ENCODE data around the gene PARP11. TPM values are rescaled to one million over a fixed set of nuclear protein-coding genes. Genes with fewer than 3 reads are reported as not detected.

Gene PARP11
- total RNA-seq, 1 donor from 2014 or later, result 8.7 TPM

DNA sequence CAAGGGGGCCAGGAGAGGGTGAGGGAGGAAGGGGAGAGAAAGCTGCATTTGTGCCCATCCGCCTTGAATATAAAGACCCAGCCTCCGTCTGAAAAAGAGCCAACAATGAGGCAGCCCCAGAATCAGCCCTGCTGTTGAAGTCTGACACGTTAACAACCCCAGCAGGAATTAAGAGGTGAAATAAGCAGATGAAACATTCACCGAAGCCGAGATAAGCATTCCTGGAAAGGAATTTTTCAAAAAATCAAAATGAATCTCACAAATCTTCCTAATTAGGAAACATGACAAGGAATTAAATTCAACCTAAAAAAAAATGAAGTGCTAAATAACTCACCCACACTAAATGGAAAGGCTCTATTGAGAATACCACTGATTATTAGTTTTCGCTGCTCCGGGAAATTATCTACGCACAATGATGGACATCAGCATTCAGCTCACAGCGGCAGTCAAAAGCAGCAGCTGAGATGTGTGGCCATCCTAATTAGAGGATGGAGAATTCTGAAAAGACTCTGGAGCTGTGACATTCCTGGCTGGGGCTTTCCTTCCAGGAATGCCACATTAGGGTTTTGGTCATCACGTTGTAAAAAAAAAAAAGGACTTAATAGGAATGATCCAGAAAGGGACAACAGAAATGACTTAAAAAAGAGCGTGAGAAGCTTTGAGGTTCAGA lies 8.2 kb upstream of the PARP11 start:
- H3K4me1 Mint-ChIP-seq (ENCODE audit: unreplicated experiment), result peaks cover 5% of the 10 kb centered on the region

DNA sequence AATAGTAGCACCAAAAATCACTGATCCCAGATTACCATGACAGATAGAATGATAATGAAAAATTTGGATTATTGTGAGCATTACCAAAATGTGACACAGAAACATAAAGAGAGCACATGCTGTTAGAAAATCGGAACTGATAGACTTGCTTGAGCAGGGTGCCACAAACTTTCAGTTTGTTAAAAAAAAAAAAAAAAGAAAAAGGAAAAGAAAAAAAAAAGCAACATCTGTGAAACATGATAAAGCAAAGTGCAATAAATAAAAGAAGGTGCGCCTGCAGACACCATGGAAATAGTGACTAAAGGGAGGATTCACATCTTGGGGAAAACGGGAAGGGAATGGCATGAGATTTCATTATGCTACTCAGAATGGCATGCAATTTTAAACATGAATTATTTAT lies 6.6 kb upstream of the PARP11 start:
- H3K9me3 Mint-ChIP-seq (ENCODE audit: unreplicated experiment), result peaks cover 9% of the 10 kb centered on the region
- H3K4me3 Mint-ChIP-seq (ENCODE audit: unreplicated experiment), result no peak overlapping the region
- H3K27me3 Mint-ChIP-seq (ENCODE audit: unreplicated experiment), result peaks cover 36% of the 10 kb centered on the region
- no peak for DNase-seq (ENCODE audit: extremely low spot score, unreplicated experiment)
- H3K4me1 Mint-ChIP-seq (ENCODE audit: unreplicated experiment), result no peaks in the 10 kb centered on the region
- TF ChIP-seq, protein P1, sequence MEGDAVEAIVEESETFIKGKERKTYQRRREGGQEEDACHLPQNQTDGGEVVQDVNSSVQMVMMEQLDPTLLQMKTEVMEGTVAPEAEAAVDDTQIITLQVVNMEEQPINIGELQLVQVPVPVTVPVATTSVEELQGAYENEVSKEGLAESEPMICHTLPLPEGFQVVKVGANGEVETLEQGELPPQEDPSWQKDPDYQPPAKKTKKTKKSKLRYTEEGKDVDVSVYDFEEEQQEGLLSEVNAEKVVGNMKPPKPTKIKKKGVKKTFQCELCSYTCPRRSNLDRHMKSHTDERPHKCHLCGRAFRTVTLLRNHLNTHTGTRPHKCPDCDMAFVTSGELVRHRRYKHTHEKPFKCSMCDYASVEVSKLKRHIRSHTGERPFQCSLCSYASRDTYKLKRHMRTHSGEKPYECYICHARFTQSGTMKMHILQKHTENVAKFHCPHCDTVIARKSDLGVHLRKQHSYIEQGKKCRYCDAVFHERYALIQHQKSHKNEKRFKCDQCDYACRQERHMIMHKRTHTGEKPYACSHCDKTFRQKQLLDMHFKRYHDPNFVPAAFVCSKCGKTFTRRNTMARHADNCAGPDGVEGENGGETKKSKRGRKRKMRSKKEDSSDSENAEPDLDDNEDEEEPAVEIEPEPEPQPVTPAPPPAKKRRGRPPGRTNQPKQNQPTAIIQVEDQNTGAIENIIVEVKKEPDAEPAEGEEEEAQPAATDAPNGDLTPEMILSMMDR (IDR thresholded peaks at IDR 0.05), result no peak
- no peak overlapping the region for H3K27ac Mint-ChIP-seq (ENCODE audit: unreplicated experiment)
- H3K36me3 Mint-ChIP-seq (ENCODE audit: unreplicated experiment), result no peaks in the 10 kb centered on the region

More for the DNA sequence above, 8.2 kb upstream of the PARP11 start:
- Mint-ChIP-seq H3K36me3 (ENCODE audit: unreplicated experiment) (no peaks in the 10 kb centered on the region), H3K9me3 (ENCODE audit: unreplicated experiment) (peaks cover 9% of the 10 kb centered on the region), H3K27me3 (ENCODE audit: unreplicated experiment) (peaks cover 30% of the 10 kb centered on the region), H3K27ac (ENCODE audit: unreplicated experiment) (no peak overlapping the region), H3K4me3 (ENCODE audit: unreplicated experiment) (no peak overlapping the region)
- no peak for DNase-seq (ENCODE audit: extremely low spot score, unreplicated experiment)
- TF ChIP-seq, protein P1 (IDR thresholded peaks at IDR 0.05), result no peak

DNA sequence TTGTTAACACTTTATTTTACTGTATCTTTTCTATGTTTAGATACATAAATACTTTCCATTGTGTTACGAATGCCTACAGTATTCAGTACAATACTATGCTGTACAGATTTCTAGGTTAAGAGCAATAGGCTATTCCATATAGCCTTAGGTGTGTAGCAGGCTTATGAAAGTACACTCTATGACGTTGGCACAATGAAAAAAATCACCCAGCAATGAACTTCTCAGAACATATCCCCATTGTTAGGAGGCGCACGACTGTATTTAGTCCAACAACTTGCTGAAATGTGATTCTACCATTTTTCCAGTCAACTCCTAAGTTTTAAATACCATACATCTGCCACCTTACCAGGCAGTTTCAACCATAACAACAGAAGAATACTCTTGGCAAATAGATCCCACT lies 1.8 kb downstream of the PARP11 start:
- Mint-ChIP-seq H3K36me3 (ENCODE audit: unreplicated experiment) (peaks cover 2% of the 10 kb centered on the region), H3K4me3 (ENCODE audit: unreplicated experiment) (peak overlapping the region; percentile 96), H3K27ac (ENCODE audit: unreplicated experiment) (peak overlapping the region; percentile 43), H3K4me1 (ENCODE audit: unreplicated experiment) (peaks cover 17% of the 10 kb centered on the region), H3K27me3 (ENCODE audit: unreplicated experiment) (peaks cover 13% of the 10 kb centered on the region), H3K9me3 (ENCODE audit: unreplicated experiment) (peaks cover 12% of the 10 kb centered on the region)
- TF ChIP-seq, protein P1 (IDR thresholded peaks at IDR 0.05), result no peak
- no peak for DNase-seq (ENCODE audit: extremely low spot score, unreplicated experiment)

DNA sequence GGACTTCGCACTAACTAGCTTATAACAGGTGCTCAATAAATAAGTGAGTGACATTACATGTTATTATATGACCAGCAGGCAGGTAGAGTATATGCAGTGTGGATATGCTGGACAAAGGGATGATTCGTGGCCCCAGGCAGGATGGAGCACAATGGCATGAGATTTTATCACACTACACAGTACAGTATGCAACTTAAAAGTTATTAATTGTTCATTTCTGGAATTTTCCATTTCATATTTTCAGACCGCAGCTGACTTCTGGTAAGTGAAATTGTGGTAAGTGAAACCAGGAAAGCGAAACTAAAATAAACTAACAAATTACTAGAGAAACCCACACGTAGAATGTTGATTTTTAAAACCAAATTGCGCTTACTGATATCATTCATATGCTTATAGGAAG lies 3.3 kb downstream of the PARP11 start:
- TF ChIP-seq, protein P1 (IDR thresholded peaks at IDR 0.05), result no peak
- Mint-ChIP-seq H3K9me3 (ENCODE audit: unreplicated experiment) (peaks cover 26% of the 10 kb centered on the region), H3K27me3 (ENCODE audit: unreplicated experiment) (peaks cover under 1% of the 10 kb centered on the region), H3K4me3 (ENCODE audit: unreplicated experiment) (no peak overlapping the region), H3K27ac (ENCODE audit: unreplicated experiment) (no peak overlapping the region), H3K36me3 (ENCODE audit: unreplicated experiment) (peaks cover 12% of the 10 kb centered on the region), H3K4me1 (ENCODE audit: unreplicated experiment) (peaks cover 17% of the 10 kb centered on the region)
- no peak for DNase-seq (ENCODE audit: extremely low spot score, unreplicated experiment)

DNA sequence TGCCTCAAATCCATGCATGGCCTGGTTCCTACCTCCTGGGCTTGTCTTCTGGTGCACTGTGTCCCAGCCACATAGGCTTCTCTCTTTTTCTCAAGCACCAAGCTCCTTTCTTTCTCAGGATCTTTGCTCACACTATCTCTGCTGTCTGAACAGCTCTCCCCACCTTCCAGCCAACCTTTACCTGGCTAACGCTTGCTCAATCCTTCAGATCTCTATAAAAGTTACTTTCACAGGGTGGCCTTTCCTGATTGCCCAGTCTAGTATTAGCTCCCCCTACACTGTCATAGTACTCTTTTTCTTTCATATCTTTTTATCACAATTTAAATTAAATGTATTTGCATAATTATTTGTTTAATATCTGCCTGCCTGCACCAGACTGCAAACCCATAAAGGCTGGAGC lies 3.8 kb downstream of the PARP11 start:
- Mint-ChIP-seq H3K27ac (ENCODE audit: unreplicated experiment) (no peak overlapping the region), H3K4me3 (ENCODE audit: unreplicated experiment) (no peak overlapping the region), H3K4me1 (ENCODE audit: unreplicated experiment) (peaks cover 17% of the 10 kb centered on the region), H3K36me3 (ENCODE audit: unreplicated experiment) (peaks cover 13% of the 10 kb centered on the region), H3K27me3 (ENCODE audit: unreplicated experiment) (no peaks in the 10 kb centered on the region), H3K9me3 (ENCODE audit: unreplicated experiment) (peaks cover 31% of the 10 kb centered on the region)
- no peak for DNase-seq (ENCODE audit: extremely low spot score, unreplicated experiment)
- TF ChIP-seq, protein P1 (IDR thresholded peaks at IDR 0.05), result no peak
